ENCODE measurements around the gene PDK3.
A peak's percentile ranks its signal among the peaks of the same experiment; 100 is the strongest.

PDK3 gene

GRCh38 chrX:24464836-24465531 lies at the start of gene PDK3:
Gene PDK3, plus strand, starts transcription at chrX:24465286. Its CDS starts 170 bp downstream, at chrX:24465456.
- DNase-seq: peak; percentile 94

GRCh38 chrX:24415921-24416320 lies 49.2 kb upstream of the PDK3 start:
- no peak for DNase-seq

- peak; percentile 4 for DNase-seq
These were observed 41.1 kb upstream of the PDK3 start for GRCh38 chrX:24423960-24424359.

- peak; percentile 9 for DNase-seq
These were observed 40.1 kb upstream of the PDK3 start for GRCh38 chrX:24424948-24425347.

GRCh38 chrX:24425806-24426205 lies 39.3 kb upstream of the PDK3 start:
- DNase-seq: no peak

- peak; percentile 16 for DNase-seq
These were observed 38.7 kb upstream of the PDK3 start for GRCh38 chrX:24426340-24426913.

- DNase-seq: no peak
These were observed 38.0 kb upstream of the PDK3 start for GRCh38 chrX:24426921-24427746.

GRCh38 chrX:24427747-24428019 lies 37.4 kb upstream of the PDK3 start:
- no peak for DNase-seq

- DNase-seq: no peak
These were observed 36.6 kb upstream of the PDK3 start for GRCh38 chrX:24428516-24428915.

GRCh38 chrX:24435060-24435459 lies 30.0 kb upstream of the PDK3 start:
- DNase-seq: no peak

GRCh38 chrX:24443918-24444317 lies 21.2 kb upstream of the PDK3 start:
- no peak for DNase-seq

GRCh38 chrX:24444645-24445044 lies 20.4 kb upstream of the PDK3 start:
- no peak for DNase-seq

GRCh38 chrX:24448762-24449250 lies 16.3 kb upstream of the PDK3 start:
- no peak for DNase-seq

- DNase-seq: no peak
These were observed 2.0 kb upstream of the PDK3 start for GRCh38 chrX:24463077-24463476.

GRCh38 chrX:24464498-24464835 lies 619 bp upstream of the PDK3 start:
- no peak for DNase-seq

- DNase-seq: no peak
These were observed 413 bp downstream of the PDK3 start for GRCh38 chrX:24465532-24465865.

- DNase-seq: no peak
These were observed 939 bp downstream of the PDK3 start for GRCh38 chrX:24466025-24466424.

GRCh38 chrX:24468245-24468644 lies 3.2 kb downstream of the PDK3 start:
- DNase-seq: no peak

GRCh38 chrX:24471808-24472207 lies 6.7 kb downstream of the PDK3 start:
- DNase-seq: no peak

GRCh38 chrX:24475480-24475879 lies 10.4 kb downstream of the PDK3 start:
- no peak for DNase-seq

GRCh38 chrX:24478509-24478908 lies 13.4 kb downstream of the PDK3 start:
- DNase-seq: no peak

- no peak for DNase-seq
These were observed 14.8 kb downstream of the PDK3 start for GRCh38 chrX:24479924-24480323.

- no peak for DNase-seq
These were observed 15.3 kb downstream of the PDK3 start for GRCh38 chrX:24480400-24480865.

- no peak for DNase-seq
These were observed 17.8 kb downstream of the PDK3 start for GRCh38 chrX:24482823-24483415.

Measured in eye (tissue), 1 donor.